OCI-LY3 (cell line): ENCODE data around the gene DLX2.

Source experiments
- CTCF ChIP-seq: fragments of 200-600, 300-600 bp; sonication (generic); IDR thresholded peaks from 2 replicates; pipeline ENCODE4 v1.5.1; 2014; ENCODE audit warnings: antibody characterized with exemption, low read length, low read depth
- EZH2phosphoT487 ChIP-seq: fragments of 200-600 bp; shearing (Covaris generic); IDR thresholded peaks from 2 replicates; pipeline ENCODE4 v1.6.1; 2018; ENCODE audit warnings: antibody characterized with exemption, mixed run types, low read depth

GRCh38 chr2:172089633-172090032 lies 13.1 kb downstream of the DLX2 start:
- TF ChIP-seq CTCF (no peak), EZH2phosphoT487 (no peak)
